ENCODE data around the gene FGF22. TPM values are rescaled to one million over a fixed set of nuclear protein-coding genes. Genes with fewer than 3 reads are reported as not detected.
A peak's percentile ranks its signal among the peaks of the same experiment; 100 is the strongest.

Gene FGF22
- total and polyA plus RNA-seq, 2 of the 13 experiments (the other 11 are each of a cell fraction or from before 2014, with no cell fraction given), result 0.24 TPM; not detected in 1

GRCh38 chr19:679418-680286 lies 40.0 kb downstream of the FGF22 start (continued):
- TF ChIP-seq ZNF782 (CRISPR knock-in tag; IDR thresholded peaks at IDR 0.05; ENCODE audit: borderline replicate concordance) (no peak), SRY (CRISPR knock-in tag; IDR thresholded peaks at IDR 0.05) (no peak), ZNF451 (CRISPR knock-in tag; IDR thresholded peaks at IDR 0.05) (peak; percentile 86; the same call in 1 of the 2 replicates), MAFK (conservative IDR thresholded peaks at IDR 0.05 in 1 of 2, IDR thresholded peaks at IDR 0.05 in 1 of 2; ENCODE audit: low read length in 2 of 2) (no peak), RARG (CRISPR knock-in tag; IDR thresholded peaks at IDR 0.05; ENCODE audit: low read depth) (no peak), ZNF549 (CRISPR knock-in tag; IDR thresholded peaks at IDR 0.05) (no peak), ZNF296 (CRISPR knock-in tag; conservative IDR thresholded peaks at IDR 0.05) (no peak), NFYC (CRISPR knock-in tag; IDR thresholded peaks at IDR 0.05) (no peak), ZFP41 (CRISPR knock-in tag; IDR thresholded peaks at IDR 0.05; ENCODE audit: borderline replicate concordance) (no peak), MYC (CRISPR knock-in tag; IDR thresholded peaks at IDR 0.05; ENCODE audit: borderline replicate concordance) (no peak)
- TF ChIP-seq, protein P1, sequence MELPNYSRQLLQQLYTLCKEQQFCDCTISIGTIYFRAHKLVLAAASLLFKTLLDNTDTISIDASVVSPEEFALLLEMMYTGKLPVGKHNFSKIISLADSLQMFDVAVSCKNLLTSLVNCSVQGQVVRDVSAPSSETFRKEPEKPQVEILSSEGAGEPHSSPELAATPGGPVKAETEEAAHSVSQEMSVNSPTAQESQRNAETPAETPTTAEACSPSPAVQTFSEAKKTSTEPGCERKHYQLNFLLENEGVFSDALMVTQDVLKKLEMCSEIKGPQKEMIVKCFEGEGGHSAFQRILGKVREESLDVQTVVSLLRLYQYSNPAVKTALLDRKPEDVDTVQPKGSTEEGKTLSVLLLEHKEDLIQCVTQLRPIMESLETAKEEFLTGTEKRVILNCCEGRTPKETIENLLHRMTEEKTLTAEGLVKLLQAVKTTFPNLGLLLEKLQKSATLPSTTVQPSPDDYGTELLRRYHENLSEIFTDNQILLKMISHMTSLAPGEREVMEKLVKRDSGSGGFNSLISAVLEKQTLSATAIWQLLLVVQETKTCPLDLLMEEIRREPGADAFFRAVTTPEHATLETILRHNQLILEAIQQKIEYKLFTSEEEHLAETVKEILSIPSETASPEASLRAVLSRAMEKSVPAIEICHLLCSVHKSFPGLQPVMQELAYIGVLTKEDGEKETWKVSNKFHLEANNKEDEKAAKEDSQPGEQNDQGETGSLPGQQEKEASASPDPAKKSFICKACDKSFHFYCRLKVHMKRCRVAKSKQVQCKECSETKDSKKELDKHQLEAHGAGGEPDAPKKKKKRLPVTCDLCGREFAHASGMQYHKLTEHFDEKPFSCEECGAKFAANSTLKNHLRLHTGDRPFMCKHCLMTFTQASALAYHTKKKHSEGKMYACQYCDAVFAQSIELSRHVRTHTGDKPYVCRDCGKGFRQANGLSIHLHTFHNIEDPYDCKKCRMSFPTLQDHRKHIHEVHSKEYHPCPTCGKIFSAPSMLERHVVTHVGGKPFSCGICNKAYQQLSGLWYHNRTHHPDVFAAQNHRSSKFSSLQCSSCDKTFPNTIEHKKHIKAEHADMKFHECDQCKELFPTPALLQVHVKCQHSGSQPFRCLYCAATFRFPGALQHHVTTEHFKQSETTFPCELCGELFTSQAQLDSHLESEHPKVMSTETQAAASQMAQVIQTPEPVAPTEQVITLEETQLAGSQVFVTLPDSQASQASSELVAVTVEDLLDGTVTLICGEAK (IDR thresholded peaks at IDR 0.05), result no peak
- TF ChIP-seq, protein P1 (CRISPR knock-in tag; IDR thresholded peaks at IDR 0.05), result no peak
- TF ChIP-seq, protein P2, sequence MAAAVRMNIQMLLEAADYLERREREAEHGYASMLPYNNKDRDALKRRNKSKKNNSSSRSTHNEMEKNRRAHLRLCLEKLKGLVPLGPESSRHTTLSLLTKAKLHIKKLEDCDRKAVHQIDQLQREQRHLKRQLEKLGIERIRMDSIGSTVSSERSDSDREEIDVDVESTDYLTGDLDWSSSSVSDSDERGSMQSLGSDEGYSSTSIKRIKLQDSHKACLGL (CRISPR knock-in tag; IDR thresholded peaks at IDR 0.05), result no peak; the same call in 1 of the 2 replicates
- TF ChIP-seq, protein P3, sequence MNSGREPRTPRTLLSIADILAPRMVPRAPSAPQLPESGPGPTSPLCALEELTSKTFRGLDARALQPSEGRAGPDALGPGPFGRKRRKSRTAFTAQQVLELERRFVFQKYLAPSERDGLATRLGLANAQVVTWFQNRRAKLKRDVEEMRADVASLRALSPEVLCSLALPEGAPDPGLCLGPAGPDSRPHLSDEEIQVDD (CRISPR knock-in tag; IDR thresholded peaks at IDR 0.05; ENCODE audit: borderline replicate concordance), result no peak
- TF ChIP-seq, protein P4, sequence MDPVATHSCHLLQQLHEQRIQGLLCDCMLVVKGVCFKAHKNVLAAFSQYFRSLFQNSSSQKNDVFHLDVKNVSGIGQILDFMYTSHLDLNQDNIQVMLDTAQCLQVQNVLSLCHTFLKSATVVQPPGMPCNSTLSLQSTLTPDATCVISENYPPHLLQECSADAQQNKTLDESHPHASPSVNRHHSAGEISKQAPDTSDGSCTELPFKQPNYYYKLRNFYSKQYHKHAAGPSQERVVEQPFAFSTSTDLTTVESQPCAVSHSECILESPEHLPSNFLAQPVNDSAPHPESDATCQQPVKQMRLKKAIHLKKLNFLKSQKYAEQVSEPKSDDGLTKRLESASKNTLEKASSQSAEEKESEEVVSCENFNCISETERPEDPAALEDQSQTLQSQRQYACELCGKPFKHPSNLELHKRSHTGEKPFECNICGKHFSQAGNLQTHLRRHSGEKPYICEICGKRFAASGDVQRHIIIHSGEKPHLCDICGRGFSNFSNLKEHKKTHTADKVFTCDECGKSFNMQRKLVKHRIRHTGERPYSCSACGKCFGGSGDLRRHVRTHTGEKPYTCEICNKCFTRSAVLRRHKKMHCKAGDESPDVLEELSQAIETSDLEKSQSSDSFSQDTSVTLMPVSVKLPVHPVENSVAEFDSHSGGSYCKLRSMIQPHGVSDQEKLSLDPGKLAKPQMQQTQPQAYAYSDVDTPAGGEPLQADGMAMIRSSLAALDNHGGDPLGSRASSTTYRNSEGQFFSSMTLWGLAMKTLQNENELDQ (CRISPR knock-in tag; IDR thresholded peaks at IDR 0.05; ENCODE audit: borderline replicate concordance), result no peak
